CD4-positive, alpha-beta T cell treated with Interferon alpha-2 for 1 hour (primary cell): Measurements from ENCODE around the gene PDSS2.
"Not testable (repeated sequence)": the region's sequence is repeated elsewhere in the genome, so short reads cannot be mapped to it uniquely, and the experiment has no call there.

Experiments
- DNase-seq, 2 donors: peaks; one replicate each; pipeline ENCODE4 v3.0.0-alpha.2; 2020 to 2022

Gene PDSS2

GRCh38 chr6:107315114-107315513 is 144.2 kb downstream of the PDSS2 start:
- no peak for DNase-seq

- DNase-seq, result no peak
Measured at GRCh38 chr6:107314531-107314939, 144.8 kb downstream of the PDSS2 start.

- no peak for DNase-seq
Measured at GRCh38 chr6:107313776-107314175, 145.6 kb downstream of the PDSS2 start.

- no peak for DNase-seq
Measured at GRCh38 chr6:107310362-107310761, 149.0 kb downstream of the PDSS2 start.

- DNase-seq, result no peak
Measured at GRCh38 chr6:107308677-107309076, 150.7 kb downstream of the PDSS2 start.

DNA sequence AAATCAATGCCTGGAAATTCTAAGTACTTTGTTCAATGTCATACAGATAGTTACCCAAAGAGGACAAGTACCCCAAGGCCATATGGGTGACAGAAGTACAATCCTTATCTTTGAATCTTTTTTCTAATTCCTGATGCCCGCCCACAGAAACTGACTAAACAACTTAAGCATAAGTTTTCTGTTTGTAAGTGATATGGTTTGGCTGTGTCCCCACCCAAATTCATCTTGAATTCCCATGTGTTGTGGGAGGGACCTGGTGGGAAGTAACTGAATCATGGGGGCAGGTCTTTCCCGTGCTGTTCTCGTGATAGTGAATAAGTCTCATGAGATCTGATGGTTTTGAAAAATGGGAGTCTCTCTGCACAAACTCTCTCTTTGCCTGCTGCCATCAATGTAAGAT is 153.4 kb downstream of the PDSS2 start:
- DNase-seq, result not testable (repeated sequence)

DNA sequence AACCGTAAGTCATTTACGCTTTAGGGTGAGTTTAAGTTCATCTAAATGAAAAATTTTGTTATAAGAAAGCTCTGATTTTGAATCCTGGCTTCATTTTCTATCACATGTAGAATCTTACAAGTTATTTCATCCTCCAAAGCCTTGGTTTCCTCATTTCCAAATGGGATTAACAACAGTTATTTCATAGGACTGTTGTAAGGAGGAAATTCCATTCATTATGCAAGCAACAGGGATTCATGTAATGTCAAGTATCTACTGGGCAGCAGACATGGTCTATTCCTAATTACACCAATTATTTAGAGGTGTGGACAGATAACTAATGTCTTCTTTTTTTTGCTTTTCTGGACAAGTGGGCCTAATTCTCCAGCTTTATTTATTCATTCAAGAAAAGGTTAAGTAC is 154.0 kb downstream of the PDSS2 start:
- no peak for DNase-seq

GRCh38 chr6:107304421-107305025 is 154.8 kb downstream of the PDSS2 start:
- DNase-seq, result no peak

GRCh38 chr6:107293350-107293749 is 166.0 kb downstream of the PDSS2 start:
- DNase-seq, result no peak

- DNase-seq, result no peak
Measured at GRCh38 chr6:107292715-107293271, 166.6 kb downstream of the PDSS2 start.

DNA sequence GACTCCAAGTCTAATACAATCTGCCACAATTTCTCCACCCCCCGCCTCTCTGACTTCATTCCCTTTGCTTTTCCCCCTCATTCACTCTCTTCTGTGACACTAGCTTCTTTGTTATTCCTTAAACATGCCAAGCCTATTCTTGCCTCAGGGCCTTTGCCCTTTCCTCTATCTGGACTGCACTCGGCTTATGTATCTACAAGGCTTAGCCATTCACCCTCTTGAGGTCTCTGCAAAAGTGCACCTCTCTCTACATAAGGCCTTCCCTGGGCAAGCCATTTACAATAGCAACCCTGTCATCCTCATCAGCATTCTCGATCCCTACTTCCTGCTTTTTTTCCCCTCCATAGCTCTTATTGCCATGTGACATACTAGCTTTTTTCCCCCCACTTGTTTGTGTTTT is 168.9 kb downstream of the PDSS2 start:
- no peak for DNase-seq

GRCh38 chr6:107289258-107289657 is 170.1 kb downstream of the PDSS2 start:
- DNase-seq, result not testable (repeated sequence)

DNA sequence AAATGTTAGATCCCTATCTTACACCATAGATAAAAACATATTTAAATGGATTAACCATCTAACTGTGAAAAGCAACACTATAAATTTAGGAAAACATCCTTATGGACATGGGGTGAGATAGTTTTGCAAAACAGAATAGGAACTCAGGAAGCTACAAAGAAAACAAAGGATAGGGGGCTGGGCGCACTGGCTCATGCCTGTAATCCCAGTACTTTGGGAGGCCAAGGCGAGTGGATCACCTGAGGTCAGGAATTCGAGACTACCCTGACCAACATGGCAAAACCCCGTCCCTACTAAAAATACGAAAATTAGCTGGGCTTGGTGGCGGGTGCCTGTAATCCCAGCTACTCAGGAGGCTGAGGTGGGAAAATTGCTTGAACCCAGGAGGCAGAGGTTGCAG is 173.7 kb downstream of the PDSS2 start:
- DNase-seq, result not testable (repeated sequence)

- DNase-seq, result no peak
Measured at GRCh38 chr6:107284805-107285204, 174.6 kb downstream of the PDSS2 start.

DNA sequence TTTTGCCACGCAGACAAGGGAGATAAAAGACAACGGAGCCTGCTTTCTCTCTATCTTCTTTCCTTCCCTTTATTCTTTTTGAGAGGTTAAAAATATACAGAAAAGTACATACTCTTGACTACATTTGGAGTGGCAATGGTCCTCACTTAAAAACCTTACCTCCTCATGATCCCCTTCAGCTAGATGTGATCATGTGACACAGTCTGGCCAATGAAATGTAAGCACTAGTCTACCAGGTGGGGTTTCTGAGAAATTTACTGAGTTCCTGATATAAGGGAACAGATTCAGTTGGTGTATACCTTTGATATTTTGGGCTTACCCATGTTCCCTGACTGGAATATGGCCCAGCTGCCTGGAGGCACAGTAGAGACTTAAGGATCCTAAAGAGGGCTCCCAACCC is 178.6 kb downstream of the PDSS2 start:
- no peak for DNase-seq

- DNase-seq, result not testable (repeated sequence)
Measured at GRCh38 chr6:107280001-107280400, 179.4 kb downstream of the PDSS2 start.

DNA sequence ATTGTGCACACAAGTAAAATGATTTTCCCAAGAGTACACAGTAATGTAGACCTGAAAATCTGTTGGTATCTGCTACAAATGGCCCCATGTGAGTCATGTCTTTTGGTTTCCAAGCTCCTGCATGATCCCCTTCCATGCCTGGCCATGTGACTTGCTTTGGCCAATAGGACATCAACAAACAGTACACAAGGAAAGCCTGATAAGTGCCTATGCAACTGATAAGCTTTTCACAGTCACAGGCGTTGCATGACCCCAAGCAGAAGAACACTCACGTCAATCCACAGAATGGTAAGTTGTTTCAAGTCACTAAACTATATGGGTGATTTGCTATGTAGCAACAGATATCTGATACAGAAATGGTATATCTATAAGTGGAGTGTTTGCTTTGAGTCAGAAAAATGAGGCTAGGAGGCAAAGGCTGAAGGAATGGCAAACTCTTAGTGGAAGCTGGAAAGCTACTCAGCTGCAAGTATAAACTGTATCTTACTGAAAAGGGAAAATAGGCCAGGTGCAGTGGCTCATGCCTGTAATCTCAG is 184.0 kb downstream of the PDSS2 start:
- DNase-seq, result no peak

DNA sequence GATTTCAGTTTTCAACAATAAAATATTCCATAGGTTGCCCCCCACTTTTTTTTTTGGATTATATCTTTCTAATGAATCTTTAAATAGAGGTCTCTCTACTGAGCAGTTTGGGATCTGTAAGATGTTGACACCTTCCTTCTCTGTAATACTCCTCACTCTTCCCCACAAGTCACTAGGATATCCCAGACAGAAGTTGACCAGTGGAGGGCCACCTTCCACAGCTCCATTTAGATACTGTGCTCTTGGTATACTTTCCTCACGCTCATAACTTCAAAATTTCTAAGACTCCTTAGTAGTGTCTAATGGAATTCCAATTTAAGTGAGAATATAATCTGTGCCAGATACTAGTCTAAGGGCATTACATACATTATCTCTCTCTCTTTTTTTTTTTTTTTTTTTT is 185.1 kb downstream of the PDSS2 start:
- DNase-seq, result no peak

GRCh38 chr6:107272246-107272645 is 187.1 kb downstream of the PDSS2 start:
- no peak for DNase-seq

GRCh38 chr6:107271208-107271790 is 188.1 kb downstream of the PDSS2 start:
- DNase-seq, result no peak

GRCh38 chr6:107267634-107268033 is 191.7 kb downstream of the PDSS2 start:
- no peak for DNase-seq

- DNase-seq, result no peak
Measured at GRCh38 chr6:107267006-107267405, 192.4 kb downstream of the PDSS2 start.

DNA sequence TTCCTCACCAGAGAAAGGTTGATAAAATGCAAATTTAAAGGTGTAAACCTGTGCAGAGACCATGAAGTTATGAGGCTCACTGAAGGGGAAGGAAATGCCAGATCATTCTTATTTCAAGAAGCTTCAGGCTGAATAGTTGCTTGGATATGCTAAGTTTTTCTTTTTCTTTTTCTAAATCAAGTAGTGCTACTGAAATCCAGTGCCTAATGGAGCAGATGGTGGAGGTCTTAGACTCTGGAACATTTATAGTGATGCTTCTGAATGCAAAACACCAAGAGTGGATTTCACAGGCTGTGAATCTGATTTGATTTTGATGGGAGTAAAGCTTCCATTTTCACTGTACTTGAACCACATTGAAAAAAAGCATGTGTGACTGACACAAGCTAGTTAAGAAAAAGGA is 192.8 kb downstream of the PDSS2 start:
- DNase-seq, result no peak

GRCh38 chr6:107264357-107264840 is 195.0 kb downstream of the PDSS2 start:
- DNase-seq, result no peak
